Neuronal stem cell (in vitro differentiated cells): ENCODE results near the gene SDR39U1.

ENCODE experiments used
- DNase-seq: peaks from one replicate; pipeline ENCODE4 v3.0.0-alpha.2; 2013; ENCODE audit warnings: low spot score
- H2AFZ ChIP-seq: one replicate; pipeline ENCODE4 v1.6.1; 2013; ENCODE audit warnings: mild to moderate bottlenecking, low read length, inconsistent platforms
- H2AK5ac ChIP-seq: 2 replicates; pipeline ENCODE4 v1.6.1; 2013; ENCODE audit warnings: low read depth, mild to moderate bottlenecking, inconsistent platforms, low read length, moderate library complexity, mixed read lengths
- H2BK120ac ChIP-seq: 2 replicates; pipeline ENCODE4 v1.6.1; 2013; ENCODE audit warnings: low read depth, mild to moderate bottlenecking, inconsistent platforms, low read length, moderate library complexity, mixed read lengths
- H2BK12ac ChIP-seq: one replicate; pipeline ENCODE4 v1.6.1; 2013; ENCODE audit warnings: low read length, inconsistent platforms
- H2BK15ac ChIP-seq: 2 replicates; pipeline ENCODE4 v1.6.1; 2013; ENCODE audit warnings: mild to moderate bottlenecking, low read length, inconsistent platforms, mixed read lengths
- H2BK5ac ChIP-seq: one replicate; pipeline ENCODE4 v1.6.1; 2013; ENCODE audit warnings: inconsistent platforms, mild to moderate bottlenecking, low read length, moderate library complexity
- H3K14ac ChIP-seq: one replicate; pipeline ENCODE4 v1.6.1; 2013; ENCODE audit warnings: low read length, inconsistent platforms
- H3K18ac ChIP-seq: 2 replicates; pipeline ENCODE4 v1.6.1; 2013; ENCODE audit warnings: low read length, inconsistent platforms
- H3K23ac ChIP-seq: 2 replicates; pipeline ENCODE4 v1.6.1; 2013; ENCODE audit warnings: low read depth, mild to moderate bottlenecking, mixed read lengths, low read length, inconsistent platforms; ENCODE audit not compliant: poor library complexity
- H3K27ac ChIP-seq: replicated peaks from 3 replicates; pipeline ENCODE4 v1.5.1; 2013; ENCODE audit warnings: low read length, inconsistent platforms
- H3K27me3 ChIP-seq, 3 experiments: 2 replicates each; pipeline ENCODE4 v1.6.1; 2013; ENCODE audit warnings: low read length in 3 of 3, mild to moderate bottlenecking in 2 of 3, inconsistent platforms in 1 of 3, low read depth in 1 of 3, mixed read lengths in 1 of 3, moderate library complexity in 1 of 3; ENCODE audit not compliant: control insufficient read depth in 3 of 3, insufficient read depth in 3 of 3
- H3K36me3 ChIP-seq, 2 donors: replicated peaks in 1 of 2; 2 replicates each; pipeline ENCODE4 v1.6.1; 2013; ENCODE audit warnings: low read length in 2 of 2; ENCODE audit not compliant: control insufficient read depth in 2 of 2, insufficient read depth in 2 of 2
- H3K4ac ChIP-seq: 2 replicates; pipeline ENCODE4 v1.6.1; 2013; ENCODE audit warnings: inconsistent platforms, mild to moderate bottlenecking, low read length, moderate library complexity
- H3K4me1 ChIP-seq, 2 donors: 1 replicate in 1 of 2; 2 replicates in 1 of 2; pipeline ENCODE4 v1.6.1; 2013; ENCODE audit warnings: low read length in 2 of 2, low read depth in 1 of 2; ENCODE audit not compliant: control insufficient read depth in 2 of 2, insufficient read depth in 1 of 2
- H3K4me2 ChIP-seq: one replicate; pipeline ENCODE4 v1.6.1; 2013; ENCODE audit warnings: mild to moderate bottlenecking, low read length, inconsistent platforms; ENCODE audit not compliant: insufficient read depth, poor library complexity, severe bottlenecking
- H3K4me3 ChIP-seq, 2 donors: 2 replicates each; pipeline ENCODE4 v1.5.1; 2013; ENCODE audit warnings: low read length in 2 of 2, mild to moderate bottlenecking in 2 of 2, inconsistent platforms in 1 of 2, moderate library complexity in 1 of 2
- H3K79me1 ChIP-seq: one replicate; pipeline ENCODE4 v1.6.1; 2013; ENCODE audit warnings: low read depth, mild to moderate bottlenecking, inconsistent platforms, low read length, moderate library complexity
- H3K9ac ChIP-seq: one replicate; pipeline ENCODE4 v1.6.1; 2013; ENCODE audit warnings: mild to moderate bottlenecking, low read depth, low read length, inconsistent platforms; ENCODE audit not compliant: poor library complexity
- H3K9me3 ChIP-seq, 2 donors: replicated peaks in 1 of 2; 2 replicates each; pipeline versions ENCODE3 to v1.6.1; 2013; ENCODE audit warnings: low read length in 2 of 2, mild to moderate bottlenecking in 2 of 2, inconsistent platforms in 1 of 2, low read depth in 1 of 2, mixed read lengths in 1 of 2, moderate library complexity in 1 of 2; ENCODE audit not compliant: control insufficient read depth in 2 of 2, insufficient read depth in 1 of 2
- H4K8ac ChIP-seq: one replicate; pipeline ENCODE4 v1.6.1; 2013; ENCODE audit warnings: low read depth, mild to moderate bottlenecking, inconsistent platforms, low read length, moderate library complexity
- H4K91ac ChIP-seq: one replicate; pipeline ENCODE4 v1.6.1; 2013; ENCODE audit warnings: low read length, low read depth, mild to moderate bottlenecking, inconsistent platforms; ENCODE audit not compliant: poor library complexity
- WGBS, 2 donors: extraction: QIAGEN DNeasy Blood & Tissue Kit; methylation state at CpG; one replicate each; pipeline ENCODE4 v1.1.7; 2013; ENCODE audit warnings: missing lambda C conversion rate in 2 of 2, mixed read lengths in 1 of 2; ENCODE audit not compliant: insufficient read length in 2 of 2, insufficient replicate concordance in 1 of 2; ENCODE audit errors: extremely low coverage in 2 of 2; 5-methylcytosine and 5-hydroxymethylcytosine counted together

The SDR39U1 gene

GRCh38 chr14:24418492-24418873 lies 24.1 kb downstream of the SDR39U1 start:
- Histone ChIP-seq H2AFZ (no peak overlapping the region), H3K23ac (no peak overlapping the region), H3K27me3 (peaks cover 0 to 44% (median 0%) of the 10 kb centered on the region in 3 experiments), H3K27ac (no peak overlapping the region), H3K36me3 (peaks cover 0 to 3% of the 10 kb centered on the region in 2 donors), H4K91ac (no peak overlapping the region), H3K9me3 (no peaks in the 10 kb centered on the region), H4K8ac (no peak overlapping the region), H3K4ac (no peak overlapping the region), H3K14ac (no peak overlapping the region), H3K18ac (no peak overlapping the region), H3K4me1 (no peaks in the 10 kb centered on the region), H2BK12ac (no peak overlapping the region), H2AK5ac (no peak overlapping the region), H3K79me1 (no peaks in the 10 kb centered on the region), H3K4me2 (no peak overlapping the region), H2BK120ac (no peak overlapping the region), H2BK15ac (no peak overlapping the region), H3K9ac (no peak overlapping the region), H2BK5ac (no peak overlapping the region), H3K4me3 (no peak overlapping the region)
- no CpG with 5 or more reads among the region's 6 CpGs for WGBS, 2 donors
- no peak for DNase-seq

GRCh38 chr14:24417832-24418491 lies 24.6 kb downstream of the SDR39U1 start:
- Histone ChIP-seq H2BK5ac (no peak overlapping the region), H3K14ac (no peak overlapping the region), H3K27ac (no peak overlapping the region), H3K27me3 (peaks cover 0 to 42% (median 0%) of the 10 kb centered on the region in 3 experiments), H3K18ac (no peak overlapping the region), H2AFZ (no peak overlapping the region), H3K23ac (no peak overlapping the region), H3K4me2 (no peak overlapping the region), H3K4ac (no peak overlapping the region), H3K36me3 (peaks cover 0 to 7% of the 10 kb centered on the region in 2 donors), H2BK12ac (no peak overlapping the region), H4K91ac (no peak overlapping the region), H3K4me1 (no peaks in the 10 kb centered on the region), H3K9ac (no peak overlapping the region), H2AK5ac (no peak overlapping the region), H3K79me1 (no peaks in the 10 kb centered on the region), H2BK15ac (no peak overlapping the region), H3K9me3 (no peaks in the 10 kb centered on the region), H2BK120ac (no peak overlapping the region), H4K8ac (no peak overlapping the region), H3K4me3 (no peak overlapping the region)
- no peak for DNase-seq
- WGBS, 2 donors, result no CpG with 5 or more reads among the region's 6 CpGs

- no peaks in the 10 kb centered on the region for H3K9me3 ChIP-seq
- no peak overlapping the region for H3K27ac ChIP-seq
- no peak overlapping the region for H2AK5ac ChIP-seq
- no peak overlapping the region for H2BK12ac ChIP-seq
- H3K23ac ChIP-seq, result peak overlapping the region; percentile 30
- no peak overlapping the region for H2BK15ac ChIP-seq
- H3K14ac ChIP-seq, result no peak overlapping the region
- H3K4me3 ChIP-seq, result no peak overlapping the region
- no peak for DNase-seq
- no peaks in the 10 kb centered on the region for H3K4me1 ChIP-seq
- H2BK120ac ChIP-seq, result no peak overlapping the region
- no peak overlapping the region for H2BK5ac ChIP-seq
- no CpG with 5 or more reads among the region's 16 CpGs for WGBS, 2 donors
- H3K9ac ChIP-seq, result no peak overlapping the region
- H4K91ac ChIP-seq, result no peak overlapping the region
- H3K18ac ChIP-seq, result no peak overlapping the region
- no peak overlapping the region for H3K4ac ChIP-seq
- no peak overlapping the region for H4K8ac ChIP-seq
- H3K4me2 ChIP-seq, result no peak overlapping the region
- peaks cover 0 to 12% of the 10 kb centered on the region in 2 donors for H3K36me3 ChIP-seq
- no peaks in the 10 kb centered on the region for H3K79me1 ChIP-seq
- peaks cover 0 to 37% (median 0%) of the 10 kb centered on the region in 3 experiments for H3K27me3 ChIP-seq
- H2AFZ ChIP-seq, result no peak overlapping the region
Measured at GRCh38 chr14:24416932-24417619, 25.5 kb downstream of the SDR39U1 start.

- H3K4me3 ChIP-seq, result no peak overlapping the region
- no peak overlapping the region for H2BK15ac ChIP-seq
- H3K9me3 ChIP-seq, result no peaks in the 10 kb centered on the region
- no peak overlapping the region for H3K4ac ChIP-seq
- no peak overlapping the region for H4K91ac ChIP-seq
- H3K36me3 ChIP-seq, result peaks cover 0 to 12% of the 10 kb centered on the region in 2 donors
- H2AK5ac ChIP-seq, result no peak overlapping the region
- H3K23ac ChIP-seq, result no peak overlapping the region
- H3K18ac ChIP-seq, result no peak overlapping the region
- DNase-seq, result no peak
- H3K27me3 ChIP-seq, result peaks cover 0 to 40% (median 0%) of the 10 kb centered on the region in 3 experiments
- no peak overlapping the region for H3K27ac ChIP-seq
- H3K9ac ChIP-seq, result peak overlapping the region; percentile 63
- no peak overlapping the region for H2BK120ac ChIP-seq
- WGBS, 2 donors, result no CpG with 5 or more reads among the region's 19 CpGs
- H3K79me1 ChIP-seq, result no peaks in the 10 kb centered on the region
- H4K8ac ChIP-seq, result no peak overlapping the region
- no peak overlapping the region for H3K4me2 ChIP-seq
- no peak overlapping the region for H2AFZ ChIP-seq
- no peak overlapping the region for H3K14ac ChIP-seq
- no peaks in the 10 kb centered on the region for H3K4me1 ChIP-seq
- no peak overlapping the region for H2BK5ac ChIP-seq
- no peak overlapping the region for H2BK12ac ChIP-seq
Measured at GRCh38 chr14:24416254-24416931, 26.2 kb downstream of the SDR39U1 start.
